GM23338 (cell line): Measurements from ENCODE around the gene NSD2. TPM values are rescaled to one million over a fixed set of nuclear protein-coding genes. Genes with fewer than 3 reads are reported as not detected.

Experiments
- ATAC-seq: fragments of 200-7000 bp; cut with Tn5 transposase; 3 replicates; pipeline ENCODE4 v1.9.1; 2020
- DNase-seq: peaks from one replicate; pipeline ENCODE4 v3.0.0-alpha.2; 2015; ENCODE audit warnings: low spot score
- H2AFZ ChIP-seq: fragments of 200-600 bp; sonication (generic); 2 replicates; pipeline ENCODE4 v1.8.0; 2016; ENCODE audit warnings: antibody characterized with exemption, mild to moderate bottlenecking, moderate library complexity
- H3F3A ChIP-seq: fragments of 200-600 bp; sonication (generic); replicated peaks from 2 replicates; pipeline ENCODE4 v1.8.0; 2017; ENCODE audit warnings: antibody characterized with exemption, mixed run types, low read depth
- H3K27ac ChIP-seq: fragments of 200-600 bp; sonication (generic); 2 replicates; pipeline ENCODE4 v1.6.1; 2016; ENCODE audit warnings: low read depth
- H3K27me3 ChIP-seq: fragments of 200-600 bp; sonication (generic); 2 replicates; pipeline ENCODE4 v1.8.0; 2016; ENCODE audit warnings: mild to moderate bottlenecking, mixed run types, moderate library complexity; ENCODE audit not compliant: insufficient read depth
- H3K36me3 ChIP-seq: fragments of 200-600 bp; sonication (generic); 2 replicates; pipeline ENCODE4 v1.8.0; 2016; ENCODE audit warnings: mild to moderate bottlenecking; ENCODE audit not compliant: insufficient read depth
- H3K4me1 ChIP-seq: fragments of 200-600 bp; sonication (generic); 2 replicates; pipeline ENCODE4 v1.8.0; 2016; ENCODE audit warnings: mild to moderate bottlenecking, moderate library complexity; ENCODE audit not compliant: insufficient read depth
- H3K4me2 ChIP-seq: fragments of 200-600 bp; sonication (generic); 2 replicates; pipeline ENCODE4 v1.7.1; 2017; ENCODE audit warnings: mixed run types
- H3K4me3 ChIP-seq: fragments of 200-600 bp; sonication (generic); 2 replicates; pipeline ENCODE4 v1.6.1; 2016; ENCODE audit warnings: mixed run types
- H3K79me2 ChIP-seq: fragments of 200-600 bp; sonication (generic); replicated peaks from 2 replicates; pipeline ENCODE4 v1.8.0; 2017; ENCODE audit warnings: mild to moderate bottlenecking; ENCODE audit not compliant: insufficient read depth
- H3K9me2 ChIP-seq: fragments of 200-600 bp; sonication (generic); 2 replicates; pipeline ENCODE4 v1.8.0; 2017; ENCODE audit not compliant: insufficient read depth
- H4K20me1 ChIP-seq: fragments of 200-600 bp; sonication (generic); replicated peaks from 2 replicates; pipeline ENCODE4 v1.8.0; 2017; ENCODE audit warnings: mild to moderate bottlenecking; ENCODE audit not compliant: insufficient read depth
- H3K27ac Mint-ChIP-seq: 2 replicates; pipeline ENCODE4 v1.8.0; 2020; ENCODE audit warnings: inconsistent platforms, mild to moderate bottlenecking, moderate library complexity, mixed read lengths
- H3K27me3 Mint-ChIP-seq: 3 replicates; pipeline ENCODE4 v1.8.0; 2022; ENCODE audit warnings: low read depth, mild to moderate bottlenecking, moderate library complexity, mixed read lengths, inconsistent platforms; ENCODE audit not compliant: insufficient read depth, poor library complexity
- H3K36me3 Mint-ChIP-seq: 3 replicates; pipeline ENCODE4 v1.8.0; 2021; ENCODE audit warnings: low read depth, mild to moderate bottlenecking, inconsistent platforms, moderate library complexity, mixed read lengths
- H3K4me1 Mint-ChIP-seq: 3 replicates; pipeline ENCODE4 v1.8.0; 2020; ENCODE audit warnings: mild to moderate bottlenecking, inconsistent platforms, mixed read lengths
- H3K4me3 Mint-ChIP-seq: 3 replicates; pipeline ENCODE4 v1.8.0; 2021; ENCODE audit warnings: moderate library complexity, mild to moderate bottlenecking, inconsistent platforms, mixed read lengths
- H3K9me3 Mint-ChIP-seq: 3 replicates; pipeline ENCODE4 v1.8.0; 2020; ENCODE audit warnings: moderate library complexity, mild to moderate bottlenecking, inconsistent platforms, mixed read lengths
- CREB1 ChIP-seq: fragments of 250-450 bp; sonication (Bioruptor Pico); IDR thresholded peaks from 2 replicates; pipeline ENCODE4 v1.5.0; 2020; ENCODE audit warnings: low read depth, mild to moderate bottlenecking, moderate library complexity
- CTCF ChIP-seq, 2 experiments: fragments of 200-600 bp in 1 of 2; sonication (generic) in 1 of 2; conservative IDR thresholded peaks; 2 replicates each; pipeline versions ENCODE4 v1.5.1 to v1.6.1; 2016 to 2017; ENCODE audit warnings: antibody characterized with exemption in 2 of 2, low read depth in 2 of 2, mild to moderate bottlenecking in 2 of 2, moderate library complexity in 1 of 2
- EZH2 ChIP-seq: fragments of 200-600 bp; sonication (generic); IDR thresholded peaks from one replicate; pipeline ENCODE4 v1.8.0; 2017; ENCODE audit warnings: antibody characterized with exemption, mild to moderate bottlenecking, low read depth; ENCODE audit not compliant: unreplicated experiment
- EZH2phosphoT487 ChIP-seq: fragments of 200-600 bp; sonication (generic); IDR thresholded peaks from one replicate; pipeline ENCODE4 v1.8.1; 2018; ENCODE audit warnings: antibody characterized with exemption; ENCODE audit not compliant: unreplicated experiment
- JUNB ChIP-seq: IDR thresholded peaks from one replicate; pipeline ENCODE4 v1.6.1; 2016; ENCODE audit warnings: antibody characterized with exemption; ENCODE audit not compliant: unreplicated experiment
- NANOG ChIP-seq: IDR thresholded peaks from 2 replicates; pipeline ENCODE4 v1.6.1; 2016; ENCODE audit warnings: antibody characterized with exemption, borderline replicate concordance
- POLR2AphosphoS5 ChIP-seq: IDR thresholded peaks from 2 replicates; pipeline ENCODE4 v1.6.1; 2016; ENCODE audit warnings: antibody characterized with exemption, low read depth
- STAT1 ChIP-seq: IDR thresholded peaks from one replicate; pipeline ENCODE4 v1.6.1; 2016; ENCODE audit warnings: antibody characterized with exemption; ENCODE audit not compliant: unreplicated experiment
- ZNF114 ChIP-seq: fragments of 250-450 bp; sonication (Bioruptor Pico); IDR thresholded peaks from 2 replicates; pipeline ENCODE4 v1.5.0; 2020; ENCODE audit warnings: mild to moderate bottlenecking, moderate library complexity
- ZNF331 ChIP-seq: fragments of 250-450 bp; sonication (Bioruptor Pico); IDR thresholded peaks from 2 replicates; pipeline ENCODE4 v1.5.0; 2020; ENCODE audit warnings: low read depth, mild to moderate bottlenecking, moderate library complexity
- ZNF462 ChIP-seq: fragments of 250-450 bp; sonication (Bioruptor Pico); IDR thresholded peaks from 2 replicates; pipeline ENCODE4 v1.5.0; 2020; ENCODE audit warnings: mild to moderate bottlenecking, moderate library complexity
- polyA plus RNA-seq: library from polyadenylated mRNA; unstranded; fragments of >200 nt; fragmentation: Nextera tagmentation; extraction: Ambion mirVana; gene quantifications from 2 replicates; pipeline ENCODE4 v1.2.1, GENCODE V29; 2016
- total RNA-seq: library from RNA; depleted of rRNA; stranded (reverse); fragments of >200 nt; shearing (Covaris generic); gene quantifications from 2 replicates; pipeline ENCODE4 v1.2.3, GENCODE V29; 2014
- TF ChIP-seq, protein P1 (sequence below): IDR thresholded peaks from 2 replicates; pipeline ENCODE4 v1.6.1; 2016; ENCODE audit warnings: antibody characterized with exemption
- TF ChIP-seq, protein P2 (sequence below): IDR thresholded peaks from one replicate; pipeline ENCODE4 v1.6.1; 2018; ENCODE audit warnings: antibody characterized with exemption; ENCODE audit not compliant: unreplicated experiment

The NSD2 gene
- total and polyA plus RNA-seq, 2 experiments from 2014 or later = 33.5 to 84.4 TPM

GRCh38 chr4:1856943-1857699 is 14.1 kb upstream of the NSD2 start:
- peak overlapping the region; percentile 75 for H3K4me3 Mint-ChIP-seq
- TF ChIP-seq POLR2AphosphoS5 (no peak), JUNB (no peak), STAT1 (no peak), EZH2phosphoT487 (no peak), CTCF (conservative IDR thresholded peaks at IDR 0.05; ENCODE audit: low read depth in 2 of 2) (no peak), ZNF114 (no peak), NANOG (no peak), EZH2 (no peak), CREB1 (CRISPR knock-in tag) (no peak), ZNF331 (CRISPR knock-in tag) (no peak), ZNF462 (CRISPR knock-in tag) (no peak)
- TF ChIP-seq, protein P1, sequence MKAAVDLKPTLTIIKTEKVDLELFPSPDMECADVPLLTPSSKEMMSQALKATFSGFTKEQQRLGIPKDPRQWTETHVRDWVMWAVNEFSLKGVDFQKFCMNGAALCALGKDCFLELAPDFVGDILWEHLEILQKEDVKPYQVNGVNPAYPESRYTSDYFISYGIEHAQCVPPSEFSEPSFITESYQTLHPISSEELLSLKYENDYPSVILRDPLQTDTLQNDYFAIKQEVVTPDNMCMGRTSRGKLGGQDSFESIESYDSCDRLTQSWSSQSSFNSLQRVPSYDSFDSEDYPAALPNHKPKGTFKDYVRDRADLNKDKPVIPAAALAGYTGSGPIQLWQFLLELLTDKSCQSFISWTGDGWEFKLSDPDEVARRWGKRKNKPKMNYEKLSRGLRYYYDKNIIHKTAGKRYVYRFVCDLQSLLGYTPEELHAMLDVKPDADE = no peak
- TF ChIP-seq, protein P2, sequence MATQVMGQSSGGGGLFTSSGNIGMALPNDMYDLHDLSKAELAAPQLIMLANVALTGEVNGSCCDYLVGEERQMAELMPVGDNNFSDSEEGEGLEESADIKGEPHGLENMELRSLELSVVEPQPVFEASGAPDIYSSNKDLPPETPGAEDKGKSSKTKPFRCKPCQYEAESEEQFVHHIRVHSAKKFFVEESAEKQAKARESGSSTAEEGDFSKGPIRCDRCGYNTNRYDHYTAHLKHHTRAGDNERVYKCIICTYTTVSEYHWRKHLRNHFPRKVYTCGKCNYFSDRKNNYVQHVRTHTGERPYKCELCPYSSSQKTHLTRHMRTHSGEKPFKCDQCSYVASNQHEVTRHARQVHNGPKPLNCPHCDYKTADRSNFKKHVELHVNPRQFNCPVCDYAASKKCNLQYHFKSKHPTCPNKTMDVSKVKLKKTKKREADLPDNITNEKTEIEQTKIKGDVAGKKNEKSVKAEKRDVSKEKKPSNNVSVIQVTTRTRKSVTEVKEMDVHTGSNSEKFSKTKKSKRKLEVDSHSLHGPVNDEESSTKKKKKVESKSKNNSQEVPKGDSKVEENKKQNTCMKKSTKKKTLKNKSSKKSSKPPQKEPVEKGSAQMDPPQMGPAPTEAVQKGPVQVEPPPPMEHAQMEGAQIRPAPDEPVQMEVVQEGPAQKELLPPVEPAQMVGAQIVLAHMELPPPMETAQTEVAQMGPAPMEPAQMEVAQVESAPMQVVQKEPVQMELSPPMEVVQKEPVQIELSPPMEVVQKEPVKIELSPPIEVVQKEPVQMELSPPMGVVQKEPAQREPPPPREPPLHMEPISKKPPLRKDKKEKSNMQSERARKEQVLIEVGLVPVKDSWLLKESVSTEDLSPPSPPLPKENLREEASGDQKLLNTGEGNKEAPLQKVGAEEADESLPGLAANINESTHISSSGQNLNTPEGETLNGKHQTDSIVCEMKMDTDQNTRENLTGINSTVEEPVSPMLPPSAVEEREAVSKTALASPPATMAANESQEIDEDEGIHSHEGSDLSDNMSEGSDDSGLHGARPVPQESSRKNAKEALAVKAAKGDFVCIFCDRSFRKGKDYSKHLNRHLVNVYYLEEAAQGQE = no peak
- H3K4me1 Mint-ChIP-seq = peaks cover 15% of the 10 kb centered on the region
- Histone ChIP-seq H3K27ac (no peak overlapping the region), H2AFZ (peak overlapping the region; percentile 95), H3K9me2 (no peaks in the 10 kb centered on the region), H3K36me3 (no peaks in the 10 kb centered on the region), H3F3A (peaks cover 8% of the 10 kb centered on the region; the same call in 1 of the 2 replicates), H4K20me1 (peaks cover 44% of the 10 kb centered on the region), H3K4me2 (peak overlapping the region; percentile 93), H3K4me1 (peaks cover 7% of the 10 kb centered on the region; the same call in 1 of the 2 replicates), H3K4me3 (peak overlapping the region; percentile 93), H3K27me3 (peaks cover 66% of the 10 kb centered on the region), H3K79me2 (peaks cover 30% of the 10 kb centered on the region)
- H3K27me3 Mint-ChIP-seq = peaks cover 66% of the 10 kb centered on the region
- no peaks in the 10 kb centered on the region; the same call in 1 of the 3 replicates for H3K9me3 Mint-ChIP-seq
- H3K27ac Mint-ChIP-seq = no peak overlapping the region
- ATAC-seq (peak; percentile 14), DNase-seq (no peak)
- peaks cover 5% of the 10 kb centered on the region; the same call in 2 of the 3 replicates for H3K36me3 Mint-ChIP-seq
